ENCODE results near the gene SLFN12L.

DNA sequence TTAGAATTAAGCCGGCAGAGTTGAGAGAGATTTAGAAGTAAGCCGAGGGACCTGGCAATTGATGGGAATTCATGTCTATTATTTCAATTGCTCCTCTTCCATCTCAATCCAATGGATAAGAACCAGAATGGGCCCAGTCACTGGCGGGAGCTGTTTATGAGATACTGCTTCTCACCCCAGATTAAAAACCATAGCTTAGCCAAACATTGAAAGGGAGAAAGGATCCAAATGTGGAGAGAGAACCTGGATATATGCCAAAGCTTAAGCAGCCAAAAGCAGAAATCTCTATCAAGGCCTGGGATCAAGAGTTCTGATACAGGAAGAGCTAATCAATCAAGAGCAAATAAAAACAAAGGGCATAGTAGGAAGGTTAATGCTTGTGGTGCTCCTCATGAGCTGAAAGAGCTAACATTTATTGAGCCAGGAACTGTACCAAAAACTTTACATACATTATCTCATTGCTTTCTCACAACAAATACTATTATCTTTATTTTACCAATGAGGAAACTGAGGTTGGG is 2.8 kb downstream of the SLFN12L start:
- TF ChIP-seq CTCF (IDR thresholded peaks at IDR 0.05) (no peak), POLR2A (IDR thresholded peaks at IDR 0.05) (no peak)
